GM12878 (cell line): ENCODE results near the gene MGME1. TPM values are rescaled to one million over a fixed set of nuclear protein-coding genes. Genes with fewer than 3 reads are reported as not detected.

Experiments
- ATAC-seq: fragments of 200-7000 bp; cut with Tn5 transposase; 3 replicates; pipeline ENCODE4 v1.9.1; 2020; ENCODE audit warnings: mild to moderate bottlenecking, moderate library complexity
- BruUV-seq: library from RNA; stranded (reverse); fragments of 400-500 nt; replicated peaks from 2 replicates; lab custom pipeline; 2021; lab: Mats Ljungman, UMichigan
- CTCF ChIA-PET: fragments of 300-600 bp; sonication (Branson Sonifier 250); formaldehyde crosslinking; extraction: SDS; loops from one replicate; lab custom pipeline; 2021; ENCODE audit warnings: inconsistent platforms; lab: Yijun Ruan, JAX
- POLR2A ChIA-PET: fragments of 350-600 bp; formaldehyde crosslinking; extraction: SDS; loops from one replicate; lab custom pipeline; 2021; ENCODE audit warnings: inconsistent platforms; lab: Charles Lee
- RAD21 ChIA-PET: fragments of 300-600 bp; sonication (Branson Sonifier 250); formaldehyde crosslinking; loops from one replicate; lab custom pipeline; 2023; ENCODE audit warnings: antibody characterized with exemption; ENCODE audit not compliant: unreplicated experiment; lab: Charles Lee
- SMC1A ChIA-PET: fragments of 300-600 bp; sonication (Branson Sonifier 250); formaldehyde crosslinking; loops from one replicate; lab custom pipeline; 2023; ENCODE audit not compliant: unreplicated experiment, uncharacterized antibody; lab: Charles Lee
- DNase-seq: peaks from one replicate; pipeline ENCODE4 v3.0.0-alpha.2; 2011; ENCODE audit warnings: low read depth, low spot score
- FAIRE-seq: peaks from 3 replicates; lab custom pipeline; 2011; peaks lifted over from hg19 to GRCh38; lab: Jason Lieb, UNC
- H2AFZ ChIP-seq: 2 replicates; pipeline ENCODE4 v1.6.0; 2011; ENCODE audit warnings: low read depth, low read length, control low read depth; ENCODE audit not compliant: control insufficient read depth
- H3K27ac ChIP-seq: 2 replicates; pipeline ENCODE4 v1.5.1; 2011; ENCODE audit warnings: control low read depth; ENCODE audit not compliant: control insufficient read depth, insufficient read depth
- H3K27me3 ChIP-seq, 2 experiments: replicated peaks in 1 of 2; 2 replicates each; pipeline versions ENCODE4 v1.6.0 to v1.6.1; 2011; ENCODE audit warnings: low read length in 1 of 2; ENCODE audit not compliant: control insufficient read depth in 2 of 2, insufficient read depth in 2 of 2
- H3K36me3 ChIP-seq, 2 experiments: 2 replicates each; pipeline ENCODE4 v1.5.1; 2011; ENCODE audit warnings: low read length in 1 of 2; ENCODE audit not compliant: control insufficient read depth in 2 of 2, insufficient read depth in 2 of 2
- H3K4me1 ChIP-seq: 2 replicates; pipeline ENCODE4 v1.6.1; 2011; ENCODE audit warnings: mild to moderate bottlenecking, low read length, moderate library complexity, mixed read lengths; ENCODE audit not compliant: control insufficient read depth, insufficient read depth
- H3K4me2 ChIP-seq: 2 replicates; pipeline ENCODE4 v1.6.0; 2011; ENCODE audit warnings: control low read depth; ENCODE audit not compliant: control insufficient read depth, insufficient read depth
- H3K4me3 ChIP-seq: fragments of 200-600 bp; sonication (generic); 2 replicates; pipeline ENCODE4 v1.5.1; 2016
- H3K79me2 ChIP-seq: 2 replicates; pipeline ENCODE4 v1.6.0; 2011; ENCODE audit warnings: low read length; ENCODE audit not compliant: control insufficient read depth, insufficient read depth
- H3K9ac ChIP-seq: 2 replicates; pipeline ENCODE4 v1.8.0; 2011; ENCODE audit warnings: low read length, control low read depth, mixed read lengths; ENCODE audit not compliant: control insufficient read depth, insufficient read depth
- H3K9me3 ChIP-seq: replicated peaks from 3 replicates; pipeline ENCODE4 v1.5.1; 2011; ENCODE audit warnings: mild to moderate bottlenecking, low read length; ENCODE audit not compliant: control insufficient read depth, insufficient read depth
- H4K20me1 ChIP-seq: 2 replicates; pipeline ENCODE4 v1.6.0; 2011; ENCODE audit not compliant: control insufficient read depth, insufficient read depth
- BMI1 ChIP-seq: fragments of 450-650 bp; IDR thresholded peaks from 2 replicates; pipeline ENCODE4 v1.6.1; 2016; ENCODE audit warnings: mild to moderate bottlenecking, moderate library complexity, borderline replicate concordance
- CEBPB ChIP-seq, 2 experiments: fragments of 150-350 bp in 1 of 2; IDR thresholded peaks; 2 replicates each; pipeline ENCODE4 v1.6.1; 2012 to 2014; ENCODE audit warnings: low read depth in 2 of 2, low read length in 2 of 2, borderline replicate concordance in 1 of 2, inconsistent platforms in 1 of 2
- EZH2 ChIP-seq: IDR thresholded peaks from 2 replicates; pipeline ENCODE4 v1.6.1; 2012; ENCODE audit warnings: low read depth, mild to moderate bottlenecking, control low read depth, inconsistent platforms, low read length, borderline replicate concordance; ENCODE audit not compliant: control insufficient read depth
- FOXM1 ChIP-seq: IDR thresholded peaks from 2 replicates; pipeline ENCODE4 v1.6.1; 2012; ENCODE audit warnings: low read depth, mild to moderate bottlenecking, inconsistent platforms, low read length, moderate library complexity
- KDM1A ChIP-seq: fragments of 200-600 bp; sonication (generic); IDR thresholded peaks from 2 replicates; pipeline ENCODE4 v1.6.1; 2016; ENCODE audit warnings: borderline replicate concordance
- MXI1 ChIP-seq: fragments of 150-350 bp; IDR thresholded peaks from 2 replicates; pipeline ENCODE4 v1.6.1; 2011; ENCODE audit warnings: low read depth, mild to moderate bottlenecking, inconsistent platforms, low read length, improper control_type of control experiment
- NRF1 ChIP-seq: conservative IDR thresholded peaks from 2 replicates; pipeline ENCODE4 v1.6.1; 2011; ENCODE audit warnings: mild to moderate bottlenecking, low read depth, low read length, improper control_type of control experiment
- POLR2A ChIP-seq: IDR thresholded peaks from 2 replicates; pipeline ENCODE4 v1.6.1; 2011; ENCODE audit warnings: low read depth, mild to moderate bottlenecking, low read length
- POLR2AphosphoS2 ChIP-seq: IDR thresholded peaks from 2 replicates; pipeline ENCODE4 v1.6.1; 2011; ENCODE audit warnings: low read depth, mild to moderate bottlenecking, low read length, improper control_type of control experiment, moderate library complexity
- SMC3 ChIP-seq: IDR thresholded peaks from 2 replicates; pipeline ENCODE4 v1.6.1; 2011; ENCODE audit warnings: low read length, improper control_type of control experiment, borderline replicate concordance
- TBL1XR1 ChIP-seq: IDR thresholded peaks from 2 replicates; pipeline ENCODE4 v1.6.1; 2012; ENCODE audit warnings: low read depth, low read length, improper control_type of control experiment
- ZNF24 ChIP-seq: fragments of 450-650 bp; IDR thresholded peaks from 2 replicates; pipeline ENCODE4 v1.6.1; 2017; ENCODE audit warnings: antibody characterized with exemption, mild to moderate bottlenecking
- ZNF274 ChIP-seq: IDR thresholded peaks from one replicate; pipeline ENCODE4 v1.8.0; 2011; ENCODE audit not compliant: insufficient read length, insufficient read depth
- WGBS: methylation state at CpG from one replicate; pipeline ENCODE4 v1.1.6; 2016; ENCODE audit warnings: low lambda C conversion rate; ENCODE audit not compliant: insufficient replicate concordance, insufficient coverage; ENCODE audit errors: missing lambda C conversion rate; 5-methylcytosine and 5-hydroxymethylcytosine counted together
- in situ Hi-C: fragments of 300-500 bp; cut with MboI; formaldehyde crosslinking; loops from 9 replicates; pipeline ENCODE4 v1.14.3; 2018; ENCODE audit warnings: mixed read lengths
- intact Hi-C: fragments of 100-400 bp; cut with micrococcal nuclease; formaldehyde crosslinking; loops from one replicate; pipeline ENCODE4 v1.14.2; 2022; ENCODE audit not compliant: unreplicated experiment
- polyA plus RNA-seq, 11 experiments: library from polyadenylated mRNA; depleted of rRNA in 4 of 11; unstranded in 6 of 11; stranded (reverse) in 5 of 11; fragments of >200 nt; fragmentation: Nextera tagmentation in 4 of 11; fragmentation: Illumina TruSeq in 1 of 11; extraction: Ambion mirVana in 4 of 11; extraction: Trizol in 1 of 11; gene quantifications; 1 replicate in 1 of 11; 2 replicates in 10 of 11; pipeline versions ENCODE4 v1.2.1 to v1.2.3, GENCODE V29; 2011 to 2016; ENCODE audit warnings: inconsistent platforms in 2 of 11, missing spikeins in 2 of 11, low read depth in 1 of 11
- total RNA-seq, 4 experiments: library from RNA; depleted of rRNA in 3 of 4; stranded (reverse); fragments of >200 nt in 3 of 4; fragmentation: Illumina TruSeq in 1 of 4; extraction: Trizol in 1 of 4; gene quantifications; 2 replicates each; pipeline versions ENCODE4 v1.2.1 to v1.2.3, GENCODE V29; 2013 to 2021
- TF ChIP-seq, protein P1 (sequence below): fragments of 450-650 bp; IDR thresholded peaks from 2 replicates; pipeline ENCODE4 v1.6.1; 2017; ENCODE audit warnings: antibody characterized with exemption, mild to moderate bottlenecking, moderate library complexity

Gene MGME1
- total and polyA plus RNA-seq, 10 of the 15 experiments (the other 5 are each of a cell fraction or from before 2014, with no cell fraction given): 13.4 to 44.8 (median 30.6) TPM

DNA sequence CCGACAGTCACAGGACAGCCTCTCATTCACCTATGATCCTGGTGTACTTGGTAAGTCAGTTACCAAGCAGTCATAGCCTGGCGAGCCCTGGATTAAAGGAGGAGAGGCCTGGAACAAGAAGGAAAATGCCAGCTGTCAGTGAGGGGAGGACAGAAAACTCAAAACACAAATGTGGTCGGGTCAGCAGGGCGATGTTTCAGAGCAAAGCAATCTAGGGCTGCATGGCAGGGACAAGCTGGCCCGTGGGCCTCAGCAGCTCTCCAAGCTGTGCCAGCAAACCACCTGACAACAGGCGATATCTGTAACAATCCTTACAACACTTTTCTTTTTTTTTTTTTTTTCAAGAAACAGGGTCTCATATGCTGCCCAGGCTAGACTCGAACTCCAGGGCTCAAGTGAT lies 40.3 kb downstream of the MGME1 start (continued):
- TF ChIP-seq SMC3: no peak
- TF ChIP-seq, all 136 proteins: peak for 0

DNA sequence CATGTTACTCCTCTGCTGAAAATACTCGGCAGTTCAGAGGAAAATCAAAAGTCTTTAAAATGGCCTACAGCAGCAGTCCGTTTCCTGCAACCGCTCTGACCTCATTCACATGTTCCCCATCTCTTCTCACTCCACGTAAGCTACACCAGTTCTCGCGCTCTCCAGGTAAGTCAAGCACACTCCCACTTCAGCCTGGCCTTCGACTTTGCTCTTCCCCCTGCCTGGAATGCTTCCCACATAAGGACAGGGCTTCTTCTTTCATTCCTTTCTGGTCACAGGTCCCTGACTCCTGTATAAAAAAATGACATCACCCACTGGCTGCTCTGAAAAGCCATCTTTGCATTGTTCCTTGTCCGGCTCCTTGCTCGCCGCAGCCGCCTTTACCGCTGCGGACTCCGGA lies 42.7 kb downstream of the MGME1 start:
- intact Hi-C loops: no loop called here
- no peaks in the 10 kb centered on the region for H3K4me1 ChIP-seq
- CTCF ChIA-PET: no interaction called here
- BruUV-seq: no TSS peak
- no peak overlapping the region for H2AFZ ChIP-seq
- H4K20me1 ChIP-seq: no peaks in the 10 kb centered on the region
- no peak for ATAC-seq
- no peaks in the 10 kb centered on the region for H3K36me3 ChIP-seq
- no peaks in the 10 kb centered on the region for H3K79me2 ChIP-seq
- SMC1A ChIA-PET: no interaction called here
- TF ChIP-seq FOXM1: no peak
- TF ChIP-seq, all 136 proteins: peak for 0
- ChIA-PET RAD21 (no interaction called here), POLR2A (no interaction called here)
- WGBS: 87% methylated on average over 14 of the region's 14 CpGs
- Histone ChIP-seq H3K27ac (no peak overlapping the region), H3K4me2 (no peak overlapping the region), H3K9me3 (no peaks in the 10 kb centered on the region), H3K9ac (no peak overlapping the region), H3K27me3 (no peaks in the 10 kb centered on the region), H3K4me3 (no peak overlapping the region)
- DNase-seq: no peak
- FAIRE-seq: no peak
- in situ Hi-C loops: no loop called here

DNA sequence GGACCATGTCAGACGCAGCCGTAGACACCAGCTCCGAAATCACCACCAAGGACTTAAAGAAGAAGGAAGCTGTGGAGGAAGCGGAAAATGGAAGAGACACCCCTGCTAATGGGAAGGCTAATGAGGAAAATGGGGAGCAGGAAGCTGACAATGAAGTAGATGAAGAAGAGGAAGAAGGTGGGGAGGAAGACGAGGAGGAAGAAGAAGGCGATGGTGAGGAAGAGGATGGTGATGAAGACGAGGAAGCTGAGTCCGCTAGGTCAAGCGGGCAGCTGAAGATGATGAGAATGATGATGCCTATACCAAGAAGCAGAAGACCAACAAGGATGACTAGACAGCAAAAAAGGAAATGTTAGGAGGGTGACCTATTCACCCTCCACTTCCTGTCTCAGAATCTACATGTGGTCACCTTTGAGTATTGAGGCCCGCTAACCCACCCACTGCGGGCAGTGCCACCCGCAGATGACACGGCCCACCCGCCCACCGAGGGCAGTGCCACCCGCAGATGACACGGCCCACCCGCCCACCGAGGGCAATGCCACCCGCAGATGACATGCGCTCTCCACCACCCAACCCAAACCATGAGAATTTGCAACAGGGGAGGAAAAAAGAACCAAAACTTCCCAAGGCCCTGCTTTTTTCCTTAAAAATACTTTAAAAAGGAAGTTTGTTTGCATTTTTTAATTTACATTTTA lies 43.3 kb downstream of the MGME1 start:
- Histone ChIP-seq H3K9ac (no peak overlapping the region), H3K27ac (no peak overlapping the region), H2AFZ (no peak overlapping the region), H3K4me3 (no peak overlapping the region), H3K79me2 (no peaks in the 10 kb centered on the region), H3K27me3 (no peaks in the 10 kb centered on the region), H3K36me3 (no peaks in the 10 kb centered on the region), H3K9me3 (no peaks in the 10 kb centered on the region), H3K4me2 (no peak overlapping the region), H4K20me1 (no peaks in the 10 kb centered on the region), H3K4me1 (no peaks in the 10 kb centered on the region)
- ChIA-PET SMC1A (no interaction called here), POLR2A (no interaction called here), RAD21 (no interaction called here), CTCF (interaction anchor here (0.8 kb wide), 1 partner anchor 21 kb away, joined by 3 read pairs; no protein-coding TSS in a partner anchor)
- intact Hi-C loops: no loop called here
- no TSS peak for BruUV-seq
- DNase-seq (no peak), ATAC-seq (no peak), FAIRE-seq (no peak)
- in situ Hi-C loops: no loop called here
- WGBS: 35% methylated on average over 21 of the region's 21 CpGs
- TF ChIP-seq POLR2A: no peak
- no peak for TF ChIP-seq BMI1
- no peak for TF ChIP-seq KDM1A
- no peak for TF ChIP-seq NRF1
- TF ChIP-seq ZNF274: no peak
- TF ChIP-seq, protein P1, sequence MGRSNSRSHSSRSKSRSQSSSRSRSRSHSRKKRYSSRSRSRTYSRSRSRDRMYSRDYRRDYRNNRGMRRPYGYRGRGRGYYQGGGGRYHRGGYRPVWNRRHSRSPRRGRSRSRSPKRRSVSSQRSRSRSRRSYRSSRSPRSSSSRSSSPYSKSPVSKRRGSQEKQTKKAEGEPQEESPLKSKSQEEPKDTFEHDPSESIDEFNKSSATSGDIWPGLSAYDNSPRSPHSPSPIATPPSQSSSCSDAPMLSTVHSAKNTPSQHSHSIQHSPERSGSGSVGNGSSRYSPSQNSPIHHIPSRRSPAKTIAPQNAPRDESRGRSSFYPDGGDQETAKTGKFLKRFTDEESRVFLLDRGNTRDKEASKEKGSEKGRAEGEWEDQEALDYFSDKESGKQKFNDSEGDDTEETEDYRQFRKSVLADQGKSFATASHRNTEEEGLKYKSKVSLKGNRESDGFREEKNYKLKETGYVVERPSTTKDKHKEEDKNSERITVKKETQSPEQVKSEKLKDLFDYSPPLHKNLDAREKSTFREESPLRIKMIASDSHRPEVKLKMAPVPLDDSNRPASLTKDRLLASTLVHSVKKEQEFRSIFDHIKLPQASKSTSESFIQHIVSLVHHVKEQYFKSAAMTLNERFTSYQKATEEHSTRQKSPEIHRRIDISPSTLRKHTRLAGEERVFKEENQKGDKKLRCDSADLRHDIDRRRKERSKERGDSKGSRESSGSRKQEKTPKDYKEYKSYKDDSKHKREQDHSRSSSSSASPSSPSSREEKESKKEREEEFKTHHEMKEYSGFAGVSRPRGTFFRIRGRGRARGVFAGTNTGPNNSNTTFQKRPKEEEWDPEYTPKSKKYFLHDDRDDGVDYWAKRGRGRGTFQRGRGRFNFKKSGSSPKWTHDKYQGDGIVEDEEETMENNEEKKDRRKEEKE: no peak
- TF ChIP-seq MXI1: no peak
- TF ChIP-seq CEBPB (IDR thresholded peaks at IDR 0.05; ENCODE audit: borderline replicate concordance in 1 of 2, low read depth in 2 of 2, low read length in 2 of 2): no peak
- no peak for TF ChIP-seq EZH2
- TF ChIP-seq POLR2AphosphoS2: no peak
- TF ChIP-seq TBL1XR1: no peak
- no peak for TF ChIP-seq ZNF24
